Fibroblast of peridontal ligament (primary cell): ENCODE results near the gene PLAAT1.

Experiments
- DNase-seq: peaks from one replicate; pipeline ENCODE4 v3.0.0-alpha.2; 2010; ENCODE audit errors: extremely low read depth

Gene PLAAT1

DNA sequence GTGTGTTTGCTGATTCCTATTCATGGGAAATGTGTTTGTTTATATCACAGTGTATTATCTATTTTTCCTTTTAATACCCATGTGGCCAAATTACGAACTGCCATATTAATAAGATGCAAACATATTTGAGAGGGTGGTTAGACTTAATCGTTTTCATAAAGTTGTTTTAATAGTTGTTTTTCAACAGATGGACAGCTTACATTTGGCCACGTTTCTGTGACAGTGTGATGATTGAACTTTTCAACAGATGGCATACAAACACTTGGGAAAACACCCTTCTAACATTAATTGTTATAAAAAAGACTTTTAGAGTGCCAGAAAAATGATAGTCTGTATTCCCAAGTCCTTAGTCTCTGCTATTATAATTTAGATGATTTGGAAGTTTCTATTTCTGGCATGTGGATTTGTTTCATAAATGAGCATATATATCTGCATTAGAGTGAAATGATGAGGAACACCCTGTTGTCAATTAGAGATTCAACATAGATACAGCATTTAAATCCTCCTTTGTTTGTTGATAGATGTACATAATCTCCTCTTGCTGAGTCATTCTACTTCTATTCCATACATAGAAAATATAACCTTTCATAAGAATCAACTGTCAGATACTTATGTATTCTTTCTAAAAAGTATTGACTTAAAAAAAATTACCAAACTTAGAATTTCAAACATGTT lies 13.1 kb downstream of the PLAAT1 start:
- DNase-seq, result no peak

DNA sequence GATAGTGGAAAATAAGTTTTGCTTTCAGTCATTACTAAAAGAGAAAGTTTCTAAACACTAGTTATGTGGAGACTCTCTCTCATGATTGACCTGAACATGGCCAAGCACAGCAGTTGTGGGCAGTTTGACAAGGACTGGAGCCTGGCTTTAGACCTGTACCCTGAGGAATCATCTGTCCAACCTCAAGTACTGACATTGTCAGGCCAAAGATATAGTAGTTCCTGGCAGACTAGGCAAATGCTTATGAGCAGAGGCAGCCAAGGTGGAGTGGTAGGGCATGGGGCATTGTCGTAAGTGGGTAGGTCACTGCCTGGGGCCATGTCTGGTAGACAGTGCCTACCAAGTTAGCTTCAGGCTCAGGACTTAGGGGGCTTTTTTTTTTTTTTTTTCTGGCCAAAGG lies 20.9 kb downstream of the PLAAT1 start:
- DNase-seq, result no peak

DNA sequence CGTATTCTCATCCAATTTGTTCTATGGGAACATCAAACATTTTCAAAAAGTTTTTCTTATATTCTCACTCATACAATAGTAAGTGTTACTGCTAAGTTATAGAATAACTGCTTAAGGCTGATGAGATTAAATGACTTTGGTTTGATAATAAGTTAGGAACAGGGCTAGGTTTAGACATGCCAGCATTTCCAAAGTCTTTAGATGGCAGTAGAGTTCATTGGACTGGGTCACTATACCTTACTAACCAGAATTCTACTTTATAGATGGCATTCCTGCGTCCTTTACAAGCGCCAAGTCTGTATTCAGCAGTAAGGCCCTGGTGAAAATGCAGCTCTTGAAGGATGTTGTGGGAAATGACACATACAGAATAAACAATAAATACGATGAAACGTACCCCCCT lies 21.7 kb downstream of the PLAAT1 start:
- DNase-seq, result no peak

DNA sequence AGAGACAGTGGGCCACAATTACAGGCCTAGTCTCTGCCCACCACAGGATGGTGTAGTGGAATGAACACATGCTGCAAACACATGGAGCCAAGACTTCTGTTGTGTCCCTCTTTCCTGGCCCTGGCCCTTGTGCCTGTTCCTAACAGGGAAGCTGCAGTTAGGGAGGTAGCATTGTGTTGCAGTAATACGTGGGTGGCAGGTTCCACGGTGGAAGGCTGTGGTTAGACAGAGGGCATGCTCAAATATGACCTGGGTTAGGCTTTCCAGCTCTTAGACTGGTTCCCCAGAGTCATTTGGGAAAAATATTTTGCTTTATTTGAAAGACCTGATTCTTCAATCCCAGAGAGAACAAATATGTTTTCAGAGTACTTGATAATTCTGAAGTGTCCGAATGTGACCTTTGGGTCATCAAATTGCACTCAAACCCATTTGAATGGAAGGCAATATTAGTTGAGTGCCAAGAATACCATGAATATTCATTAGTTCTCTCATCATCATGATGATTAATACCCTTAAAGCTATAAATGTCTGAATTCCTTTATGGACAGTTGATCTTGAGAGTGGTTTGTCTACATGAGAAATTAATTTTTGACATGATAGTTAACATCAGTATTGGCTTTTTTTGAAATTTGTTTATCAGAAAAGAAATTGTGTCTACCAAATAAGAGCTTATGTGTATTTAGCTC lies 28.5 kb downstream of the PLAAT1 start:
- DNase-seq, result no peak

DNA sequence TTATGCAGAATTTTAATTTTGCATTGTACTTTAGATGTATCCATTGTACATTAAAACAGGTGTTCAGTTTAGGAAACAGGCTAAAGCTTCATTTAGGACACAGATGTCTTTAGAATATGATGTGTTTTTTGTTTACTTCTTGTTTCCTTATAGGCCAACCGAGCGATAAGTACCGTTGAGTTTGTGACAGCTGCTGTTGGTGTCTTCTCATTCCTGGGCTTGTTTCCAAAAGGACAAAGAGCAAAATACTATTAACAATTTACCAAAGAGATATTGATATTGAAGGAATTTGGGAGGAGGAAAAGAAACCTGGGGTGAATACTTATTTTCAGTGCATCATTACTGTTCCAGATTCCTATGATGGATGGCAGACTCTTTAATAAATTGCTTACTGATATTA lies 29.4 kb downstream of the PLAAT1 start:
- DNase-seq, result no peak

DNA sequence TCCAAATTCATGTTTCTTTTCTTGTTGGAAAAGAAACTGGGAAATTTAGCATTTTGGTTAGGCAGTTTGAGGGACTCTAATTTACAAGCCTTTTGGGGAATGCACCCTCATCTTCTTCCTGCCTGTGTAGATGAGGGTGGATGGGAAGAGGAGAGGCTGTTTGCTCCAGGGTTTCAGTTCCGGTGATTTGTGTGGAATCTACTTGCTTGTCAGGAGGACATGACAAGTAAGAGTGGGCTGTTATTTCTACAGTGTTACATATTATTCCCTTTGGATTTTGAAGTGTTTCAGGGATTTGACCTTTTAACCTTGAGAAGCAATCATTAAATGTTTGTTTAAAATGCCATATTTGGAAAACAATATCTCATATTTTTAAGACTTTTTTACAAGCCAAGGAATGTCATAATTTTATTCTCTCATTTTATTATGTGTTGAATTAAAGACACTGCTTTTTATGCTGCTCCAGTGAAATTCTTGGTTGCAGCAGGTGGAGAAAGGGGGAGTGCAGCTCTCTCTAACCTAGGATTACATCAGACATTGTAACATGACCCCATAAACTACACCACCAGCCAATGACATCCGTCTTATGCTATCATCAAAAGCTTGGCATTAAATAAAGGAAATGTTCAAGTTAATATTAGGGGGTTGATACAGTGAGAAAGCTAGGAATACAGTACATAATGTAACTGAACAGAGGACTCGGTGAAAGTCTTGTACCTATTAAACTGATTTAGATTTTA lies 30.2 kb downstream of the PLAAT1 start:
- no peak for DNase-seq

DNA sequence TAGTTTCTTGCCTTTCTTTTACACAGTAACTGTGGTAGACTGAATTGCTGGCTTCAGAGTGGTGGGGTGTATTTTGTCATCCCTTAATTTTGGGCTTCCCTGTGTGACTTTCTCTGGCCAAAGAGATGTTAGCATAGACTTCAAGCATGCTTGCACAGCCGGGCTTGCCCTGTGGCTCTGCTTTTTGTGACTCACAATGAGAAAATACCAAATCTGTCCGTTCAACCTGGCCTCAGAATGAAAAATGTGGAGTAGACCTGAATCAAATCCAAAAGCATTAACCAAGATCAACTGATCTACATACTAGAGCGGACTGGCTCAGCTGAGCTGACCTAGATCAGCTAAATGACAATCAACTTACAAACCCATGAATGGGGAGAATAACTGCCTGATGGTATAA lies 51.4 kb downstream of the PLAAT1 start:
- no peak for DNase-seq

DNA sequence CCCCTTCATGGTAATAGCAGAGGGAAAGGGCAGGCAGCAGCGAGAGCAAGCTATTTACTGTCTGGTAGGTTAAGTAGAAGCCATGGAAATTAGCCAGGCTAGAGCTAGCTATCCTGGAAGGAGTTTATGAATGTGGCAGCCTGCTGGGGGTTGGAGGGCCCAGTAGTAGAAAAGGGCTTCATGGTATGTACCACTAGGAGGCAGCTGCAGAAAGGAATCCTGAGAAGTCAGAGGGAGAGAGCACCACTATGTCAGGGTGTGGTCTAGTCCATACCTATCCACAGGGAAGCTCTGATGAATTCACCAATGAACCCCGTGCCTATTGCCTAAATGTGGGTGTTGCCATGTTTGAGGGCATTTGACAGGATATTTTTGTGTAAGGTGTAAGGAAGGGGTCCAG lies 55.0 kb downstream of the PLAAT1 start:
- no peak for DNase-seq

DNA sequence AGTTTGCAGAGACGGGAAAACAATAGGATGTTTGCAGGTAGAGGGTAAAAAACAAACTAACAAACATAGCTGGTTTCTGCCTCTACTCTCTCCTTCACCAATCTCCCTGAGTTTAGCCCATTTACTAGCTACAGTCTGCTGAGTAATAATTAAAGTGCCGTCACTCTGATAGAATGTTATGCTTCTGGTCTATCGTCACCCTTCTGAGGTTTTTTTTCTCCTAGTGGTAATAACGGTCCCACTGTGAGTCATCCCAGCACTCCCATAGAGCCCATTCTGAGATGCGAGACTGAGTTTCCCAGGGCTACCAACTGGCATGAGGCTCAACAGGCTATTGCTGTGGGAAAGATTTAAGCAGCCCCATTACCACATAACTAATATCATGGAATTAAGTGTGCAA lies 56.4 kb downstream of the PLAAT1 start:
- DNase-seq, result no peak

DNA sequence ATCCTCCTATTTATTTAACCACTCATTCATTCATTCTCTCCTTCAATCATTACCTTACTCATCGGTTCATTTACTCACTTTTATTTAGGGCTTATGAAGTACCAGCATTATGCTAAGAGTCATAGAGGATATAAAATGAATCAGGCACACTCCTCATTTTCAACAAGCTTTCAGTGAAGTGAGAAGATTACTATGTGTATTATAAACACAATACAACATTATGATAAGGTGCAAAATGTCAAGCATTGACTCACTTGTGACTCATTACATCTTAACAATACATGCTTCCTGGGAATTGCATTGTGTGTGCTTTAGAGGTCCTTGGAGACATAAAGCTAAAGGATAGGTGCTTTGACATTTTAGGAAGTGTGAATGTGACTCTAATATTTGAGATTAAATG lies 60.4 kb downstream of the PLAAT1 start:
- DNase-seq, result no peak

DNA sequence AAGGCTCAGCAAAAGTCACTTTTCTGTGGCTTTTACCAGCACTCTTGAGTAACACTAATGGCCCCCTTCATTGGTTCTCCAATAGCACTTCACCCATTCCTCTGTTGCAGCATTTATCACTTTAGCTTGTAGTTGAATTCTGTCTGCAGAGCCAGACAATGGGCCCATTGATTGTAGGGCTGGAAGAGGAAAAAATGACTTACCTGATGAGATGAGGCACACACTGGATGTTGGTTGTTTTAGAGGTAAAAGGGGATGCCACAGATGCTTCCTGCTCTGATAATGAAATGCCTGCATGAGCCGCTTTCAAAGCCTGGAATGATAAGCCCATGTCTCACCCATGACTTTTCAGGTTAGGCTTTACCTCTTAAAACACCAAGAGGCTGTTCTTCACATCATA lies 64.3 kb downstream of the PLAAT1 start:
- DNase-seq, result no peak

DNA sequence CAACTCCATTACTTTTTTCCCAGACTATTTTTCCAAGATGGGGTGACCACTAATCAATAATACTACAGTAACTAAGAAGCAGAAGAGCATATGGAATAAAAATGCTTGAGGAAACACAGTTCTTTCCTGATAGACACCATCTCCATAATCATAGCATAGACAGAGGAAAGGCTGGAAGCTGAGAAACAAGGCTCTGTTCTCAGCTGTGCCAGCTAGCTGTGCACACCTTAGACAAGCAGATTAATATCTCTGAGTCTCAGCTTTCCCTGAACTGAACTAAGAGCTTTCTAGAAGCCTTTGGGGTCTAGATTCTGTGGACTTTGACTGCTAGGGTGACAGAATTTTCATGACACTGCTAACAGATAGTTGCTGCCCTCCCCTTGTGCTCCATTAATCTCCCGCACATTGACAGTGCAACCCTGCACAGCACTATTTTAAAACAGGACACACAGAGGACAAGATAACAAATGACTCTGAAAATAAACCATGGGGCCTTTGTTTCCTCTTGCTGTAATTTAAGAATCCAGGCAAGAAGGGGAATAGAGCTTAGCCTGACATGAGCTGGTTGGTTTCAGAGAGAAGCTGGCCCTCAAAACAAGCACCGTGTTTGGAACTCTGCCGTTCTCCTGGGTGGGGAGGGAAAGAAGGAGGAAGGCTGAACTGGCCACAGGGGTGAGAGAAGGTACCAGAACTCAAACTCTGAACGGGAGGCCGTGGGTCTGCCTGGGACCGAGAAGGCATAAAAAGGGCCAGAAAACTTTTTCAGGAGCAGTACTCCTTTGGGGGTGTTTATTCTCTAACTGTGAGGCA lies 70.1 kb downstream of the PLAAT1 start:
- DNase-seq, result no peak

DNA sequence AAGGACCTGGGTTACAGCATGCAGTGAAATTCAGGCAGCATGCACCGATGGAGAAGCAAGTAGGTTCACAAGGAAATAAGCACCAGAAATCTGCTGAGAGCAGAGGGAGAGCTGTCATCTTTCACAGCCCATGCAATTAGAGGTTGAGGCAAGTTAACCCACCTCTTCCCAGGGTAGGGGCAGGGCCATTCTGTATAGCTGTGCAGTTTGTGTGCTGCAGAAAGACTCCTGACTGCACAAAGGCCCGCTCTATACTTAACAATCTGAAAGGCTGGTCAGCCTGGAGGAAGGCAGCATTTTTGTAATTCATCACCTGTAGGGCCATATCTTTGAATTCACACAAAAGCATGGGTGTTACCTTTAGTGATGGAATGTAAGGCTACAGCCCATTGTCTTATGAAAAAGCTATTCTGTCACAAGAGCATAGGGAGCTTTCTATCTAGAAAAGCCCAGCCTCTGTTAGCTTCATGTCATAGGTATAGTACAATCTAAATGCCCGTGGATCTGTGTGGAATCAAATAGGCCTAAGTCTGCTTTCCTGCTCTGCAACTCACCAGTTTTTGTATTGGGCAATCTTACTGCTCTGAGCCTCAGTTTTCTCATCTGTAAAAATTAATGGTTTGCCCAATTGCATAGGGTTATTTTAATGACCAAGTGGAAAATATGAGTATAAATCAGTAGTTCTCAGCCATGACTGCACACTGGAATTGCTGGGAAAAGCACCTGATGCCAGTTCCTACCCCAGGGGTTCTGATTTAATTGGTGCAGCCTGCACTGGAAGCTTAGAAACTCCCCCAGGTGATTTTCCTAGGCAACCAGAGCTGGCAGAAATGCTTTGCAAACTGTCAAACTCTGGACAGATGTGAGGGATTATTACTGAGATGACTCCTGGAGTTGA lies 72.3 kb downstream of the PLAAT1 start:
- DNase-seq, result no peak

DNA sequence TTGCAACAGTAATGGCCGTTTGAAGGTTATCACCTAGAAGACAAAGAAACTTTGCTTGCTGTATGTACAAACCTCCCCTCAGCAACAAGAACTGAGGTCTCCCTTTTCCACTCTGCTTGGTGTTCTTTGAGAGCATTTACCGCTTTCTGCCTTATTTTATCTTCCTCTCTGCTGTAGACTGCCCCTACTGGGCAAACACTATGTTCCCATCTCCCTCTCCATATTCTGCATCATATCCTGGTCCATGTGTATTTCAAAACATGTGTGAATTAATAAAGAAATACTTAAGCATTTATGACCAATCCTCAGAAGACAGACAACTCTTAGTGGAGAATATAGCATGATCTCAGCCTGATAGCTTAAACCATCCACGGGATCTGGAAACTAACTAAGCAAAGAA lies 73.1 kb downstream of the PLAAT1 start:
- no peak for DNase-seq

DNA sequence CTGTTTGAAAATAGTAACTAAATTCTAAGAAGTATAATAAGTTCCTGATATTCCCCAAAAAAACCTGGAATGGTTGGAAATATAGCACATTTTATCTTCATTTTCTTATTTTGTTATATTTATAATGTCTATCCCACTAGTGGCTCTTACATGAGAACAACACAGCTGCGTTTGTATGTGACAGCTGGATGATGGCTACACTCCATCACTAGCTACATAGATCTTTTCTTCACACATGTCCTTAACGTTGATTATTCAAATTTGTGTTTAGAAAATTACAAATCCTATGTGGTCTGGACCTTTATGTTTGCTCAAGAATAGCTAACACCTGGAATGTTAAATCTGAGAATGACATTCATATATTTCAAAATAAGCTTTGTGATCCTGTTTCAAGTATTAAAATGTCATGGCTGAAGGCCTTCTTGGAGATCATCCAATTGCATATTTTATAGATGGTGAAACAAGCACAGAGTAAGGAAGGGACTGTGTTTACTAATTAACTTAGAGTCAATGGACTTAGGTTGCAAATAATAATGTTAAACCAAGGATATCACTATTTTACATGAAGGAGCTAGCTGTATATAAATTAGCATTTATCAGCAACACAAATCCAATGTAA lies 76.8 kb downstream of the PLAAT1 start:
- DNase-seq, result no peak
